ENCODE data around the gene TNPO2.

Gene TNPO2

DNA sequence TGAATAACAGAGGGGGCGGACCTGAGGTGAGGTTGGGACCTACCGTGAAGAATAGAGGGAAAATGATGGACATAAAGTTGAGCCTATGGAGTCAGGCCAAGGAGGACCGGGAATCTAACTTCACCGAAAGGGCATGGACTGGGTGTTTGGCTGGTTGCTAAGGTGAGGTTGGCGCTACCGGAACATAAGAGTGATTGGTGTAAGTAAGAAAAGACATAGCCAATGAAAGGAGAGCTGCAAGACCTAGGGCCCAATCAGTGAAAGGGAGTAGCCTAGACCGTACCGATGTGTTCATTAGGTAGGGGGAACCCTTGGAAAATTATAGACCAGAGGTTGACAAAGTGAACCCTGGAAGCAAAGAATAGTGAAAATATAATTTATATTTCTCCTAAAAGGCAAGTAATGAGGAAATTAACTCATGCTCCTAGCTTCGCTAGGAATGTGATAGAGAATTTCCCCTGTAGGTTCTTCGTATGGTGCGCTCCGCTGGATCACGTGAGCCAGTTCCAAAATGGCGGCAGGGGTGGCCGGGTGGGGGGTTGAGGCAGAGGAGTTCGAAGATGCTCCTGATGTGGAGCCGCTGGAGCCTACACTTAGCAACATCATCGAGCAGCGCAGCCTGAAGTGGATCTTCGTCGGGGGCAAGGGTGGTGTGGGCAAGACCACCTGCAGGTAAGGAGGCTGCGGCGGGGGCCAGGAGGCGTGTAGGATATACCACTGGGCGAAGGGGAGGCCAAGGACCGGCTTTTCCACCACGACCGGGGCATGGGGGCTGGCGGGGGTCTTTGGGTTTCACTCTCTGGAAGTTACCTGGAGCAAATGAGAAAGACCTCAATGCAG lies 13.5 kb upstream of the TNPO2 start, which contains the start of gene GET3 (continued):
- TF ChIP-seq, protein P1, sequence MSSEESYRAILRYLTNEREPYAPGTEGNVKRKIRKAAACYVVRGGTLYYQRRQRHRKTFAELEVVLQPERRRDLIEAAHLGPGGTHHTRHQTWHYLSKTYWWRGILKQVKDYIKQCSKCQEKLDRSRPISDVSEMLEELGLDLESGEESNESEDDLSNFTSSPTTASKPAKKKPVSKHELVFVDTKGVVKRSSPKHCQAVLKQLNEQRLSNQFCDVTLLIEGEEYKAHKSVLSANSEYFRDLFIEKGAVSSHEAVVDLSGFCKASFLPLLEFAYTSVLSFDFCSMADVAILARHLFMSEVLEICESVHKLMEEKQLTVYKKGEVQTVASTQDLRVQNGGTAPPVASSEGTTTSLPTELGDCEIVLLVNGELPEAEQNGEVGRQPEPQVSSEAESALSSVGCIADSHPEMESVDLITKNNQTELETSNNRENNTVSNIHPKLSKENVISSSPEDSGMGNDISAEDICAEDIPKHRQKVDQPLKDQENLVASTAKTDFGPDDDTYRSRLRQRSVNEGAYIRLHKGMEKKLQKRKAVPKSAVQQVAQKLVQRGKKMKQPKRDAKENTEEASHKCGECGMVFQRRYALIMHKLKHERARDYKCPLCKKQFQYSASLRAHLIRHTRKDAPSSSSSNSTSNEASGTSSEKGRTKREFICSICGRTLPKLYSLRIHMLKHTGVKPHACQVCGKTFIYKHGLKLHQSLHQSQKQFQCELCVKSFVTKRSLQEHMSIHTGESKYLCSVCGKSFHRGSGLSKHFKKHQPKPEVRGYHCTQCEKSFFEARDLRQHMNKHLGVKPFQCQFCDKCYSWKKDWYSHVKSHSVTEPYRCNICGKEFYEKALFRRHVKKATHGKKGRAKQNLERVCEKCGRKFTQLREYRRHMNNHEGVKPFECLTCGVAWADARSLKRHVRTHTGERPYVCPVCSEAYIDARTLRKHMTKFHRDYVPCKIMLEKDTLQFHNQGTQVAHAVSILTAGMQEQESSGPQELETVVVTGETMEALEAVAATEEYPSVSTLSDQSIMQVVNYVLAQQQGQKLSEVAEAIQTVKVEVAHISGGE (tag by site-specific recombination; conservative IDR thresholded peaks at IDR 0.05; ENCODE audit: low read depth): 0 out of 2 replicates have a peak, but pooled peaks have one; percentile 33
- TF ChIP-seq YY2 (tag by site-specific recombination; IDR thresholded peaks at IDR 0.05): peak; percentile 93
- TF ChIP-seq SCRT1 (tag by site-specific recombination; IDR thresholded peaks at IDR 0.05; ENCODE audit: borderline replicate concordance): no peak
- no peak for TF ChIP-seq ZNF521 (tag by site-specific recombination; IDR thresholded peaks at IDR 0.05)
- no peak for TF ChIP-seq ZNF16 (tag by site-specific recombination; IDR thresholded peaks at IDR 0.05; ENCODE audit: low read depth)
- peak; percentile 40; the same call in 1 of the 2 replicates for TF ChIP-seq ZNF76 (tag by site-specific recombination; IDR thresholded peaks at IDR 0.05; ENCODE audit: borderline replicate concordance, low read depth)
- TF ChIP-seq ZNF335 (tag by site-specific recombination; conservative IDR thresholded peaks at IDR 0.05): peak; percentile 84
- TF ChIP-seq, protein P2, sequence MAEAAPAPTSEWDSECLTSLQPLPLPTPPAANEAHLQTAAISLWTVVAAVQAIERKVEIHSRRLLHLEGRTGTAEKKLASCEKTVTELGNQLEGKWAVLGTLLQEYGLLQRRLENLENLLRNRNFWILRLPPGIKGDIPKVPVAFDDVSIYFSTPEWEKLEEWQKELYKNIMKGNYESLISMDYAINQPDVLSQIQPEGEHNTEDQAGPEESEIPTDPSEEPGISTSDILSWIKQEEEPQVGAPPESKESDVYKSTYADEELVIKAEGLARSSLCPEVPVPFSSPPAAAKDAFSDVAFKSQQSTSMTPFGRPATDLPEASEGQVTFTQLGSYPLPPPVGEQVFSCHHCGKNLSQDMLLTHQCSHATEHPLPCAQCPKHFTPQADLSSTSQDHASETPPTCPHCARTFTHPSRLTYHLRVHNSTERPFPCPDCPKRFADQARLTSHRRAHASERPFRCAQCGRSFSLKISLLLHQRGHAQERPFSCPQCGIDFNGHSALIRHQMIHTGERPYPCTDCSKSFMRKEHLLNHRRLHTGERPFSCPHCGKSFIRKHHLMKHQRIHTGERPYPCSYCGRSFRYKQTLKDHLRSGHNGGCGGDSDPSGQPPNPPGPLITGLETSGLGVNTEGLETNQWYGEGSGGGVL (tag by site-specific recombination; IDR thresholded peaks at IDR 0.05): no peak
- TF ChIP-seq ZNF155 (tag by site-specific recombination; IDR thresholded peaks at IDR 0.05): no peak
- TF ChIP-seq, protein P3, sequence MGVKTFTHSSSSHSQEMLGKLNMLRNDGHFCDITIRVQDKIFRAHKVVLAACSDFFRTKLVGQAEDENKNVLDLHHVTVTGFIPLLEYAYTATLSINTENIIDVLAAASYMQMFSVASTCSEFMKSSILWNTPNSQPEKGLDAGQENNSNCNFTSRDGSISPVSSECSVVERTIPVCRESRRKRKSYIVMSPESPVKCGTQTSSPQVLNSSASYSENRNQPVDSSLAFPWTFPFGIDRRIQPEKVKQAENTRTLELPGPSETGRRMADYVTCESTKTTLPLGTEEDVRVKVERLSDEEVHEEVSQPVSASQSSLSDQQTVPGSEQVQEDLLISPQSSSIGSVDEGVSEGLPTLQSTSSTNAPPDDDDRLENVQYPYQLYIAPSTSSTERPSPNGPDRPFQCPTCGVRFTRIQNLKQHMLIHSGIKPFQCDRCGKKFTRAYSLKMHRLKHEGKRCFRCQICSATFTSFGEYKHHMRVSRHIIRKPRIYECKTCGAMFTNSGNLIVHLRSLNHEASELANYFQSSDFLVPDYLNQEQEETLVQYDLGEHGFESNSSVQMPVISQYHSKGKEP (tag by site-specific recombination; IDR thresholded peaks at IDR 0.05): no peak
- TF ChIP-seq, protein P4, sequence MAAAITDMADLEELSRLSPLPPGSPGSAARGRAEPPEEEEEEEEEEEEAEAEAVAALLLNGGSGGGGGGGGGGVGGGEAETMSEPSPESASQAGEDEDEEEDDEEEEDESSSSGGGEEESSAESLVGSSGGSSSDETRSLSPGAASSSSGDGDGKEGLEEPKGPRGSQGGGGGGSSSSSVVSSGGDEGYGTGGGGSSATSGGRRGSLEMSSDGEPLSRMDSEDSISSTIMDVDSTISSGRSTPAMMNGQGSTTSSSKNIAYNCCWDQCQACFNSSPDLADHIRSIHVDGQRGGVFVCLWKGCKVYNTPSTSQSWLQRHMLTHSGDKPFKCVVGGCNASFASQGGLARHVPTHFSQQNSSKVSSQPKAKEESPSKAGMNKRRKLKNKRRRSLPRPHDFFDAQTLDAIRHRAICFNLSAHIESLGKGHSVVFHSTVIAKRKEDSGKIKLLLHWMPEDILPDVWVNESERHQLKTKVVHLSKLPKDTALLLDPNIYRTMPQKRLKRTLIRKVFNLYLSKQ (tag by site-specific recombination; IDR thresholded peaks at IDR 0.05; ENCODE audit: borderline replicate concordance): no peak
- TF ChIP-seq ZNF24 (tag by site-specific recombination; IDR thresholded peaks at IDR 0.05): peak; percentile 92
- no peak for TF ChIP-seq ZNF426 (tag by site-specific recombination; IDR thresholded peaks at IDR 0.05)
- no peak for TF ChIP-seq ZNF670 (tag by site-specific recombination; IDR thresholded peaks at IDR 0.05; ENCODE audit: low read depth)
- TF ChIP-seq, protein P5, sequence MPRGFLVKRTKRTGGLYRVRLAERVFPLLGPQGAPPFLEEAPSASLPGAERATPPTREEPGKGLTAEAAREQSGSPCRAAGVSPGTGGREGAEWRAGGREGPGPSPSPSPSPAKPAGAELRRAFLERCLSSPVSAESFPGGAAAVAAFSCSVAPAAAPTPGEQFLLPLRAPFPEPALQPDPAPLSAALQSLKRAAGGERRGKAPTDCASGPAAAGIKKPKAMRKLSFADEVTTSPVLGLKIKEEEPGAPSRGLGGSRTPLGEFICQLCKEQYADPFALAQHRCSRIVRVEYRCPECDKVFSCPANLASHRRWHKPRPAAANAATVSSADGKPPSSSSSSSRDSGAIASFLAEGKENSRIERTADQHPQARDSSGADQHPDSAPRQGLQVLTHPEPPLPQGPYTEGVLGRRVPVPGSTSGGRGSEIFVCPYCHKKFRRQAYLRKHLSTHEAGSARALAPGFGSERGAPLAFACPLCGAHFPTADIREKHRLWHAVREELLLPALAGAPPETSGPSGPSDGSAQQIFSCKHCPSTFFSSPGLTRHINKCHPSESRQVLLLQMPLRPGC (tag by site-specific recombination; IDR thresholded peaks at IDR 0.05): peak; percentile 63; the same call in 1 of the 2 replicates
- TF ChIP-seq ZNF394 (tag by site-specific recombination; IDR thresholded peaks at IDR 0.05; ENCODE audit: borderline replicate concordance): peak; percentile 87
- no peak for TF ChIP-seq ZNF423 (tag by site-specific recombination; IDR thresholded peaks at IDR 0.05)
- peak; percentile 99 for TF ChIP-seq SP2 (tag by site-specific recombination; IDR thresholded peaks at IDR 0.05)
- no peak for TF ChIP-seq ZNF274 (IDR thresholded peaks at IDR 0.05; ENCODE audit: low read length)
- no peak for TF ChIP-seq ZNF274 (tag by site-specific recombination; IDR thresholded peaks at IDR 0.05; ENCODE audit: borderline replicate concordance)
- TF ChIP-seq, protein P6, sequence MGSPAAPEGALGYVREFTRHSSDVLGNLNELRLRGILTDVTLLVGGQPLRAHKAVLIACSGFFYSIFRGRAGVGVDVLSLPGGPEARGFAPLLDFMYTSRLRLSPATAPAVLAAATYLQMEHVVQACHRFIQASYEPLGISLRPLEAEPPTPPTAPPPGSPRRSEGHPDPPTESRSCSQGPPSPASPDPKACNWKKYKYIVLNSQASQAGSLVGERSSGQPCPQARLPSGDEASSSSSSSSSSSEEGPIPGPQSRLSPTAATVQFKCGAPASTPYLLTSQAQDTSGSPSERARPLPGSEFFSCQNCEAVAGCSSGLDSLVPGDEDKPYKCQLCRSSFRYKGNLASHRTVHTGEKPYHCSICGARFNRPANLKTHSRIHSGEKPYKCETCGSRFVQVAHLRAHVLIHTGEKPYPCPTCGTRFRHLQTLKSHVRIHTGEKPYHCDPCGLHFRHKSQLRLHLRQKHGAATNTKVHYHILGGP (tag by site-specific recombination; IDR thresholded peaks at IDR 0.05): no peak
- no peak for TF ChIP-seq ZNF132 (tag by site-specific recombination; IDR thresholded peaks at IDR 0.05; ENCODE audit: borderline replicate concordance)
- TF ChIP-seq ZNF561 (tag by site-specific recombination; IDR thresholded peaks at IDR 0.05; ENCODE audit: borderline replicate concordance): peak; percentile 34; the same call in 1 of the 2 replicates
- TF ChIP-seq, protein P7, sequence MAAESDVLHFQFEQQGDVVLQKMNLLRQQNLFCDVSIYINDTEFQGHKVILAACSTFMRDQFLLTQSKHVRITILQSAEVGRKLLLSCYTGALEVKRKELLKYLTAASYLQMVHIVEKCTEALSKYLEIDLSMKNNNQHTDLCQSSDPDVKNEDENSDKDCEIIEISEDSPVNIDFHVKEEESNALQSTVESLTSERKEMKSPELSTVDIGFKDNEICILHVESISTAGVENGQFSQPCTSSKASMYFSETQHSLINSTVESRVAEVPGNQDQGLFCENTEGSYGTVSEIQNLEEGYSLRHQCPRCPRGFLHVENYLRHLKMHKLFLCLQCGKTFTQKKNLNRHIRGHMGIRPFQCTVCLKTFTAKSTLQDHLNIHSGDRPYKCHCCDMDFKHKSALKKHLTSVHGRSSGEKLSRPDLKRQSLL (tag by site-specific recombination; IDR thresholded peaks at IDR 0.05): no peak
- TF ChIP-seq ZNF571 (tag by site-specific recombination; IDR thresholded peaks at IDR 0.05): no peak
- peak; percentile 85 for TF ChIP-seq ZNF366 (tag by site-specific recombination; conservative IDR thresholded peaks at IDR 0.05)
